Stimulated activated naive CD8-positive, alpha-beta T cell treated with anti-CD3 and anti-CD28 coated beads, Interleukin-15, amount 100 ng/mL, for 72 hours (primary cell): ENCODE results near the gene FRY.

ENCODE experiments used
- ATAC-seq: fragments of 150-1000 bp; cut with Tn5 transposase; 2 replicates; pipeline ENCODE4 v1.10.0; 2021; ENCODE audit warnings: mild to moderate bottlenecking, moderate library complexity
- DNase-seq, 2 donors: peaks; one replicate each; pipeline ENCODE4 v3.0.0; 2021 to 2022
- H3K27ac Mint-ChIP-seq, 2 donors: one replicate each; pipeline ENCODE4 v1.8.0; 2022; ENCODE audit warnings: mild to moderate bottlenecking in 2 of 2, mixed read lengths in 2 of 2, moderate library complexity in 2 of 2
- H3K27me3 Mint-ChIP-seq: one replicate; pipeline ENCODE4 v1.8.0; 2022; ENCODE audit warnings: mixed read lengths
- H3K4me1 Mint-ChIP-seq: one replicate; pipeline ENCODE4 v1.8.0; 2022; ENCODE audit warnings: mild to moderate bottlenecking, mixed read lengths
- H3K4me3 Mint-ChIP-seq, 2 donors: one replicate each; pipeline ENCODE4 v1.8.0; 2022; ENCODE audit warnings: mild to moderate bottlenecking in 2 of 2, mixed read lengths in 2 of 2, moderate library complexity in 1 of 2
- H3K9me3 Mint-ChIP-seq, 2 donors: one replicate each; pipeline ENCODE4 v1.8.0; 2022; ENCODE audit warnings: mixed read lengths in 2 of 2

FRY gene

GRCh38 chr13:32007494-32007893 lies 24.1 kb upstream of the FRY start:
- Mint-ChIP-seq H3K27me3 (no peaks in the 10 kb centered on the region), H3K4me1 (no peaks in the 10 kb centered on the region), H3K4me3 (no peak overlapping the region), H3K27ac (peak overlapping the region in 1 of 2 donors; percentile 42), H3K9me3 (no peaks in the 10 kb centered on the region)
- no peak for ATAC-seq
- DNase-seq: no peak

- no peak overlapping the region for H3K4me3 Mint-ChIP-seq
- no peak overlapping the region for H3K27ac Mint-ChIP-seq
- H3K4me1 Mint-ChIP-seq: no peaks in the 10 kb centered on the region
- ATAC-seq (no peak), DNase-seq (no peak)
- no peaks in the 10 kb centered on the region for H3K27me3 Mint-ChIP-seq
- no peaks in the 10 kb centered on the region for H3K9me3 Mint-ChIP-seq
Observed at GRCh38 chr13:32008518-32009175, 22.9 kb upstream of the FRY start.

GRCh38 chr13:32009362-32009761 lies 22.2 kb upstream of the FRY start:
- DNase-seq: no peak
- Mint-ChIP-seq H3K27ac (no peak overlapping the region), H3K9me3 (no peaks in the 10 kb centered on the region), H3K4me3 (no peak overlapping the region), H3K4me1 (no peaks in the 10 kb centered on the region), H3K27me3 (no peaks in the 10 kb centered on the region)
- no peak for ATAC-seq

- DNase-seq: no peak
- Mint-ChIP-seq H3K27ac (no peak overlapping the region), H3K4me3 (no peak overlapping the region), H3K4me1 (no peaks in the 10 kb centered on the region), H3K9me3 (no peaks in the 10 kb centered on the region), H3K27me3 (no peaks in the 10 kb centered on the region)
- no peak for ATAC-seq
Observed at GRCh38 chr13:32010136-32010535, 21.4 kb upstream of the FRY start.

GRCh38 chr13:32011971-32012370 lies 19.6 kb upstream of the FRY start:
- H3K27me3 Mint-ChIP-seq: no peaks in the 10 kb centered on the region
- ATAC-seq (no peak), DNase-seq (no peak)
- no peak overlapping the region for H3K4me3 Mint-ChIP-seq
- H3K27ac Mint-ChIP-seq: no peak overlapping the region
- no peaks in the 10 kb centered on the region for H3K9me3 Mint-ChIP-seq
- H3K4me1 Mint-ChIP-seq: no peaks in the 10 kb centered on the region

- H3K4me3 Mint-ChIP-seq: no peak overlapping the region
- H3K27me3 Mint-ChIP-seq: no peaks in the 10 kb centered on the region
- no peaks in the 10 kb centered on the region for H3K4me1 Mint-ChIP-seq
- no peak overlapping the region for H3K27ac Mint-ChIP-seq
- no peak for ATAC-seq
- H3K9me3 Mint-ChIP-seq: no peaks in the 10 kb centered on the region
- no peak for DNase-seq
Observed at GRCh38 chr13:32013181-32013580, 18.4 kb upstream of the FRY start.

- DNase-seq (no peak), ATAC-seq (no peak)
- H3K27ac Mint-ChIP-seq: no peak overlapping the region
- H3K27me3 Mint-ChIP-seq: no peaks in the 10 kb centered on the region
- no peaks in the 10 kb centered on the region for H3K9me3 Mint-ChIP-seq
- H3K4me1 Mint-ChIP-seq: no peaks in the 10 kb centered on the region
- no peak overlapping the region for H3K4me3 Mint-ChIP-seq
Observed at GRCh38 chr13:32016119-32016518, 15.5 kb upstream of the FRY start.

- Mint-ChIP-seq H3K27ac (no peak overlapping the region), H3K9me3 (no peaks in the 10 kb centered on the region), H3K4me1 (no peaks in the 10 kb centered on the region), H3K27me3 (no peaks in the 10 kb centered on the region), H3K4me3 (no peak overlapping the region)
- DNase-seq: no peak
- ATAC-seq: no peak
Observed at GRCh38 chr13:32016631-32017030, 14.9 kb upstream of the FRY start.

- H3K9me3 Mint-ChIP-seq: no peaks in the 10 kb centered on the region
- no peaks in the 10 kb centered on the region for H3K4me1 Mint-ChIP-seq
- ATAC-seq (no peak), DNase-seq (no peak)
- H3K4me3 Mint-ChIP-seq: no peak overlapping the region
- H3K27me3 Mint-ChIP-seq: no peaks in the 10 kb centered on the region
- no peak overlapping the region for H3K27ac Mint-ChIP-seq
Observed at GRCh38 chr13:32017474-32017873, 14.1 kb upstream of the FRY start.

- peak; percentile 74 for ATAC-seq
- no peak overlapping the region for H3K4me3 Mint-ChIP-seq
- no peaks in the 10 kb centered on the region for H3K27me3 Mint-ChIP-seq
- no peak overlapping the region for H3K27ac Mint-ChIP-seq
- H3K4me1 Mint-ChIP-seq: no peaks in the 10 kb centered on the region
- no peaks in the 10 kb centered on the region for H3K9me3 Mint-ChIP-seq
- DNase-seq: peak; percentile 20 to 26
Observed at GRCh38 chr13:32019612-32020233, 11.9 kb upstream of the FRY start.

GRCh38 chr13:32021785-32022184 lies 9.8 kb upstream of the FRY start:
- DNase-seq: no peak
- H3K4me3 Mint-ChIP-seq: no peak overlapping the region
- no peaks in the 10 kb centered on the region for H3K9me3 Mint-ChIP-seq
- H3K27me3 Mint-ChIP-seq: no peaks in the 10 kb centered on the region
- H3K4me1 Mint-ChIP-seq: no peaks in the 10 kb centered on the region
- no peak overlapping the region for H3K27ac Mint-ChIP-seq
- no peak for ATAC-seq

GRCh38 chr13:32022311-32022710 lies 9.3 kb upstream of the FRY start:
- no peak overlapping the region for H3K27ac Mint-ChIP-seq
- no peak overlapping the region for H3K4me3 Mint-ChIP-seq
- no peaks in the 10 kb centered on the region for H3K4me1 Mint-ChIP-seq
- H3K27me3 Mint-ChIP-seq: no peaks in the 10 kb centered on the region
- H3K9me3 Mint-ChIP-seq: no peaks in the 10 kb centered on the region
- ATAC-seq: no peak
- DNase-seq: no peak

- H3K27me3 Mint-ChIP-seq: no peaks in the 10 kb centered on the region
- H3K4me3 Mint-ChIP-seq: no peak overlapping the region
- ATAC-seq (no peak), DNase-seq (no peak)
- no peak overlapping the region for H3K27ac Mint-ChIP-seq
- no peaks in the 10 kb centered on the region for H3K9me3 Mint-ChIP-seq
- H3K4me1 Mint-ChIP-seq: no peaks in the 10 kb centered on the region
Observed at GRCh38 chr13:32023096-32023495, 8.5 kb upstream of the FRY start.

GRCh38 chr13:32023698-32024097 lies 7.9 kb upstream of the FRY start:
- Mint-ChIP-seq H3K4me1 (no peaks in the 10 kb centered on the region), H3K4me3 (no peak overlapping the region)

GRCh38 chr13:32024750-32025149 lies 6.8 kb upstream of the FRY start:
- no peak overlapping the region for H3K4me3 Mint-ChIP-seq
- no peak for ATAC-seq
- H3K27me3 Mint-ChIP-seq: no peaks in the 10 kb centered on the region
- DNase-seq: no peak
- no peaks in the 10 kb centered on the region for H3K4me1 Mint-ChIP-seq
- H3K27ac Mint-ChIP-seq: no peak overlapping the region
- no peaks in the 10 kb centered on the region for H3K9me3 Mint-ChIP-seq

More at GRCh38 chr13:32023698-32024097, 7.9 kb upstream of the FRY start:
- no peak for ATAC-seq
- H3K27me3 Mint-ChIP-seq: no peaks in the 10 kb centered on the region
- H3K27ac Mint-ChIP-seq: no peak overlapping the region
- no peaks in the 10 kb centered on the region for H3K9me3 Mint-ChIP-seq
- no peak for DNase-seq

GRCh38 chr13:32025730-32026129 lies 5.8 kb upstream of the FRY start:
- no peak for ATAC-seq
- no peaks in the 10 kb centered on the region for H3K9me3 Mint-ChIP-seq
- H3K4me3 Mint-ChIP-seq: no peak overlapping the region
- peaks cover 3% of the 10 kb centered on the region for H3K4me1 Mint-ChIP-seq
- no peak overlapping the region for H3K27ac Mint-ChIP-seq
- no peaks in the 10 kb centered on the region for H3K27me3 Mint-ChIP-seq
- no peak for DNase-seq

- H3K27ac Mint-ChIP-seq: no peak overlapping the region
Observed at GRCh38 chr13:32026623-32027022, 5.0 kb upstream of the FRY start.

More at GRCh38 chr13:32026623-32027022, 5.0 kb upstream of the FRY start:
- Mint-ChIP-seq H3K4me3 (no peak overlapping the region), H3K27me3 (no peaks in the 10 kb centered on the region), H3K4me1 (peaks cover 7% of the 10 kb centered on the region), H3K9me3 (no peaks in the 10 kb centered on the region)
- ATAC-seq: no peak
- DNase-seq: no peak
